ENCODE results near the gene KDF1. TPM values are rescaled to one million over a fixed set of nuclear protein-coding genes. Genes with fewer than 3 reads are reported as not detected.
"Not testable (repeated sequence)": the region's sequence is repeated elsewhere in the genome, so short reads cannot be mapped to it uniquely, and the experiment has no call there.

KDF1 gene
- total RNA-seq, 1 experiment from 2014 or later = not detected

DNA sequence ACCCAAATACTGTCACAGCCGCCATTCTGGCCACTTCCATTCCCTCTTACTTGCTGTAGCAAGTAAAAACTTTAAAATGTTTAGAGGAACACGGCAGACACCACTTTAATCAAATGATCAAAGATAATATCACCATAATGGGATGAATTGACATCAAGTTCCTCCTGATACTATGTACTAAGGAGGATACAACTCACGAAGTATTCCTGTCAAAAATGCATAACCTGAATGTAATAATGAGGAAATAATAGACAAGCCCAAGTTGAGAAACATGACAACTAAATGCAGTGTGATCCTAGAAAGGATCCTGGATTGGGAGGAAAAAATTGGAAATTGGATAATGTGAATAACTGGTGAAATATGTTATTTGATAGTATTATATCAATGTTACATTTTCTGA, 3.9 kb downstream of the KDF1 start:
- DNase-seq (ENCODE audit: low read depth) = no peak

DNA sequence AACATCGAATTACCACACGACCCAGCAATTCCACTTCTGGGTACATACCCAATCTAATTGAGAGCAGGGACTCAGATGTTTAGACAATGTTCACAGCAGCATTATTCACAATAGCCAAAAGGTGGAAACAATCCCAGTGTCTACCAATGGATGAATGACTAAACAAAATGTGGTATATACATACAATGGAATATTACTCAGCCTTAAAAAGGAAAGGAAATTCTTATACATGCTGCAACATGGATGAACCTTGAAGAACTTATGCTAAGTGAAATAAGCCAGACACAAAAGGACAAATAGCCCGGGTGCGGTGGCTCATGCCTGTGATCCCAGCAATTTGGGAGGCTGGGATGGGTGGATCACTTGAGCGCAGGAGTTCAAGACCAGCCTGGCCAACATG, 6.9 kb downstream of the KDF1 start:
- no peak for DNase-seq (ENCODE audit: low read depth)

GRCh38 chr1:26951821-26952497, 8.3 kb downstream of the KDF1 start:
- DNase-seq (ENCODE audit: low read depth) = no peak

DNA sequence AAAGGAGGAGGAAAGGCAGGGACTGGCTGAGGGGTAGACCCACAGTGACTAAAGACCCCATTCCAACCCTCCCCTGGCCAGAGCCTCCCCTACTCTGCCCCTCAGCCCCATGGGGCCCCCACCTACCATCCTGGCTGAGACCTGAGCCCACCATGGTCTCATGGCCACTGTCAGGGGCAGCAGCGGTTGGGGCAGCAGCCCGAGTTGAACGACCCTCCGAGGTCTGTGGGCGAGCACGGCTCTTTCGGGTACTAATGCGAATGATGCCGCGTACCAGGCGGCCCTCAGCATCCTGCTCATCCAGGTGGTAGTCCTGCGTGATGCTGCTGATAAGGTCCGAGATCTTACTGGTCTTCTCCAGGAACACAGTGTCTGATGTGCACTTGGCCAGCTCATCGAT, 9.1 kb downstream of the KDF1 start:
- no peak for DNase-seq (ENCODE audit: low read depth)

DNA sequence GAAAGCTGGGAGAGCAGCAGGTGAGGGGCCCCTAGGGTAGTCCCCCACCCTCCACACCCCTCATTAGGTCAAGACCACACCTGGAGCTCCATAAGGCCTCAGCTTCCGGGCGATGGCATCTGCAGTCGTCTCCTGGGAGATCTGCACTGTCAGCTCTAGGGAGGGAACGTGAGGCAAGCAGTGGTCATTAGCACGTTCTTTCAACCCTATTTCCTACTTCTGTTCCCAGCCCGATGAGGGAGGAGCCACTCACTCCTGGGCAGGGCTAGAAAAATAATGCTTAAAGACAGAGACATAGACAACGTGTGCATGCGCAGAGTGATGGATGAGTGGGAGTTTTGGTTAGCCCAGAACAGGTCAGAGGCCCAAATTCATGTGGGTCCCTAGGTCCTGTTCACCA, 9.7 kb downstream of the KDF1 start:
- DNase-seq (ENCODE audit: low read depth) = no peak

- DNase-seq (ENCODE audit: low read depth) = peak; percentile 60
Measured at GRCh38 chr1:26949926-26950319, 10.3 kb downstream of the KDF1 start.

DNA sequence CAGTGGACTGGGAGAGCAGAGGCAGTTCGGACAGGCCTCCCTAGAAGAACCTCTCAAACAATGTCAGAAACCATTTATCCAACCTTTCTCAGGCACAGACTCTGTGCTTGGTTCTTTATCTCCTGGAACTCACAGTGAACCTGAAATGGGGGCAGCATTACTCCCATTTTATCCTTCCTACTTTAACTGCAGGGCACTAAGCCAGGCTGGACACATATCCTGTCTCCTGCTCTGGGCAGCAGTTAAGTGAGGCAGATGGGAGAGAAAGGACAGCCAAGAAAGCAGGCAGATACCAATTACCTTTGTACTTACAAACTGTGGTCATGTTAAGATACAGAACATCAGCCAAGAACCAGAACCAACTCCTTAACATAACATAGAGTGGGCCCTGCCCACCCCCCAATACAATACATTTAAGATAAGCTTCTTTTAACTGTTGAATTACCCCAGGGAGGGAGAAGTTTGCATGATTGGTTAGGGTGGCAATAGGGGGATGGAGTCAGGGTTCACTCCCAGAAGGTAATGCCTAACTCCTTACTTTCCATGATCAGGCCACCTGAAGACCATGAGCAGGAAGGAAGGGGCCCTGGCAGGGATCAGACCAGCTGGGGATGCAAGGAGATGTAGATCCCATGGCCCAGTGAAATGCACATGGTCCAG, 10.9 kb downstream of the KDF1 start:
- peak; percentile 20 for DNase-seq (ENCODE audit: low read depth)

DNA sequence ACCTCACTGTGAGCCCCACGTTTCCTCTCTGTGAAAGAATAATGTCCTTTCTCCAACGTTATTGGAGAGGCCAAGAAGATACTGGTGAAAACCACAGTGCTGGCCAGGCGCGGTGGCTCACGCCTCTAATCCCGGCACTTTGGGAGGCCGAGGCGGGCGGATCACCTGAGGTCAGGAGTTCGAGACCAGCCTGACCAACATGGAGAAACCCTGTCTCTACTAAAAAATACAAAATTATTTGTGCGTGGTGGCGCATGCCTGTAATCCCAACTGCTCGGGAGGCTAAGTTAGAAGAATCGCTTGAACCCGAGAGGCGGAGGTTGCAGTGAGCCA, 11.6 kb downstream of the KDF1 start:
- not testable (repeated sequence) for DNase-seq (ENCODE audit: low read depth)

GRCh38 chr1:26946270-26946669, 14.0 kb downstream of the KDF1 start:
- no peak for DNase-seq (ENCODE audit: low read depth)

- DNase-seq (ENCODE audit: low read depth) = no peak
Measured at GRCh38 chr1:26945728-26946127, 14.5 kb downstream of the KDF1 start.

GRCh38 chr1:26945138-26945537, 15.1 kb downstream of the KDF1 start:
- no peak for DNase-seq (ENCODE audit: low read depth)

GRCh38 chr1:26942656-26943055, 17.6 kb downstream of the KDF1 start:
- DNase-seq (ENCODE audit: low read depth) = no peak

GRCh38 chr1:26941311-26941710, 19.0 kb downstream of the KDF1 start:
- no peak for DNase-seq (ENCODE audit: low read depth)

DNA sequence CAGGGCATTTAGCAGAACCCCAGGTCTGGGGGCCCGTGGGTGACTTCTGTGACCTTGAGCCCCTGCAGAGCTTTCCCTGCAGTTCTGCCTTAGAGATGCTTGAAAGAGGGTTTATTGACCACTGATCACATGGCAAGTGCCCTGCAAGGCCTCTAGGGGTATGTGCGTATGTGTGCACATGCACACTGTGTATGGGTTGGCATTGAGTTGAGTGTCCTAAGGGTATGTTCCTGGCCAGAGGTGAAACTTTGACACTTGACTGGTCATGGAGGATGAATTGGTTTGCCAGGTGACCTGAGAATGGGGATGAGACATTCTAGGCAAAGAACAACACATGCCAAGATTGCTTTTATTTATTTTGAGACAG, 21.6 kb downstream of the KDF1 start:
- DNase-seq (ENCODE audit: low read depth) = no peak

DNA sequence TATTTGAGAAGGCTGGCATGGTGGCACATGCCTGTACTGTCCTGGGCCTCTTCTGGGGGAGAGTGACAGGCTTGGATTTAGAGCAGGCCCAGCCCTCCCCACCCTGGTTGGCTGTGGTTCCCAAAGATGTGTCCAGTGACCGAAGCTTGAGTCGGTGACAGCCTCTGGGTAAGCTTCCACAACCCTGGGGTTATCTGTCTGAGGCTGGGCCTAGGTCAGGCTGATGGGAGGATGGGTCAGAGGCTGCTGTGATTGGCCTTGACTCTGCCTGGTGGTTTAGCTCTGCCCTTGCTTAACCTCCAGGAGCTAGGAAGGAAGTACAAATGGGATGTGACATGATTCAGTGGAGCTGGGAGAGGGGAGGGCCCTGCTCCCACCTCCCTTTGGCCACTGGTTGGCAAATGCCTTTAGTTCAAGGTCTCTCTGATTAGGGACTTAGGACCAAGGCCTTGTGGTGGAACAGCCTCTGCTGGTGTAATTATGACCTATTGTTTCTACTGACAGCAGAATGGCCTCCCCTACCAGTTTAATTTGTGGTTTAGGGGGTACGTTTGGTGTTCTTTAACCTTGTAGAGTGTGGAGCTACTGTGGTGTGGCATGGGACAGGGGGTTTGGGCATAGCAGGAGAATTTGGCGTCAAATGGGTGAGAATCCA, 22.1 kb downstream of the KDF1 start:
- DNase-seq (ENCODE audit: low read depth) = peak; percentile 30

GRCh38 chr1:26936823-26937222, 23.4 kb downstream of the KDF1 start:
- DNase-seq (ENCODE audit: low read depth) = no peak

GRCh38 chr1:26932531-26932930, 27.7 kb downstream of the KDF1 start:
- DNase-seq (ENCODE audit: low read depth) = no peak

- DNase-seq (ENCODE audit: low read depth) = peak; percentile 91
Measured at GRCh38 chr1:26923711-26924110, 36.6 kb downstream of the KDF1 start.

GRCh38 chr1:26922901-26923300, 37.4 kb downstream of the KDF1 start:
- peak; percentile 24 for DNase-seq (ENCODE audit: low read depth)

DNA sequence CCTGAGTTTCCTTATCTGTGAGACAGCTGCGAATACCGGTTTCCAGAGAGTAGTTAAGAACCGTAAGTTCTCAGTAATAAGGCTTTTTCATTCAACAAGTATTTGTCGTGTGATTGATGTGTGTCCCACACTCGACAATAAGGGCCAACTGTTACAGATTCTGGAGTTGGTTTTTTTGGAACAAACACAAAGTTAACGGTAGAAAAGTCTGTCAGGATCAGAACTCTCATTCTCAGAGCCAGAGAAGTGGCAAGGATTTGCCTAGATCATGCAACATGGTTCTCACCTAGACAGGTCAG, 37.9 kb downstream of the KDF1 start:
- DNase-seq (ENCODE audit: low read depth) = no peak

DNA sequence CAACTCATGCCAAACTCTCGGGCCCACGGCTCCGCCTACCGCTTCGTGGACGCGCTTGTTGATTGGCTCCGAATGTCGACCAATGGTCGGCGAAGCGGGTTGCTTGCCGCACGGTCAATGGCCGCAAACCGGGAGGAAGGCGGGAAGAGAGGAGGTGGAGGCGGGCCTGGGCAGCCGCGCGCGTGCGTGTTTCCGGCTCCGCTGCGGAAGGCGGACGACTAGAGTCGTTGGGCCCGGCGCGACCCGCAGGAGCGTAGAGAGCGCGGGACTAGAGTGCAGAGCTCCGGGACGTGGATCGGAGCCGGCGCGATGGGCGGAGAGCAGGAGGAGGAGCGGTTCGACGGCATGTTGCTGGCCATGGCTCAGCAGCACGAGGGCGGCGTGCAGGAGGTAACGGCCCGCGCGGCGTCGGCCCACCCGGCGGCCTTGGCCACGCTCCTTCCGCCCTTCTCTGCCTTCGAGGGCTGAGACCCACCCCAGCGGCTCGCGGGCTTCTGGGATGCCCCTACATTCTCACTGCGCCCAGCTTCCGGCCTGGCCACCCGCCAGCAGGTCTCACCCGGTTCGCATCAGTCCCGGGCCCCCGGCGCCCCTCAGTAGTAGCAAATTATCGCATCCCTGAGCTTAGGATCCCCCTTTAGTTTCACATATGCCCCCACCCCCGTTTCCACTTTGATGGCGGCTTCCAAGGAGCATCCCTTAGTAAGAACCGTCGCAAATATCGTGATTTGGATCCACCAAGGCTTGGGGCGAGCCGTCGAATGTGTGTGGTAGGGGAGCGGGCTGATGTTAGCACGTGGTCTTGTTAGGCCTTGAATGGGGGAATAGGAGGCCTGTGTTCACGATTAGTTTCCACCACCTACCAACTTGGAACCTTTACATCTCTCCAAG, 38.5 kb downstream of the KDF1 start, which contains the start of gene NUDC:
Gene NUDC (plus strand): TSS at position 204 of the 891 bp plus-strand sequence. CDS start 106 bp downstream, at position 310.
- peak; percentile 96 for DNase-seq (ENCODE audit: low read depth)

- DNase-seq (ENCODE audit: low read depth) = no peak
Measured at GRCh38 chr1:26921126-26921539, 39.1 kb downstream of the KDF1 start.
